AG04449 (cell line): ENCODE results near the gene SLC8A2.

ENCODE experiments used
- CTCF ChIA-PET: fragments of 350-600 bp; formaldehyde crosslinking; extraction: SDS; loops from one replicate; lab custom pipeline; 2021; ENCODE audit warnings: antibody characterized with exemption; lab: Yijun Ruan, JAX
- POLR2A ChIA-PET: fragments of 400-600, 350-600 bp; formaldehyde crosslinking; extraction: SDS; loops from one replicate; lab custom pipeline; 2020; ENCODE audit warnings: antibody characterized with exemption, inconsistent platforms; lab: Yijun Ruan, JAX
- DNase-seq: peaks from one replicate; pipeline ENCODE4 v3.0.0-alpha.2; 2010; ENCODE audit warnings: low read depth, low spot score
- H3K4me3 ChIP-seq: 2 replicates; pipeline ENCODE4 v1.5.1; 2011; ENCODE audit warnings: low read depth, mild to moderate bottlenecking, control low read depth, low read length
- TF ChIP-seq, protein P1 (sequence below): IDR thresholded peaks from one replicate; pipeline ENCODE4 v1.5.1; 2011; ENCODE audit warnings: mild to moderate bottlenecking, moderate library complexity, low read length, control low read depth, inconsistent platforms; ENCODE audit not compliant: insufficient read depth; ENCODE audit errors: missing control alignments

The SLC8A2 gene

DNA sequence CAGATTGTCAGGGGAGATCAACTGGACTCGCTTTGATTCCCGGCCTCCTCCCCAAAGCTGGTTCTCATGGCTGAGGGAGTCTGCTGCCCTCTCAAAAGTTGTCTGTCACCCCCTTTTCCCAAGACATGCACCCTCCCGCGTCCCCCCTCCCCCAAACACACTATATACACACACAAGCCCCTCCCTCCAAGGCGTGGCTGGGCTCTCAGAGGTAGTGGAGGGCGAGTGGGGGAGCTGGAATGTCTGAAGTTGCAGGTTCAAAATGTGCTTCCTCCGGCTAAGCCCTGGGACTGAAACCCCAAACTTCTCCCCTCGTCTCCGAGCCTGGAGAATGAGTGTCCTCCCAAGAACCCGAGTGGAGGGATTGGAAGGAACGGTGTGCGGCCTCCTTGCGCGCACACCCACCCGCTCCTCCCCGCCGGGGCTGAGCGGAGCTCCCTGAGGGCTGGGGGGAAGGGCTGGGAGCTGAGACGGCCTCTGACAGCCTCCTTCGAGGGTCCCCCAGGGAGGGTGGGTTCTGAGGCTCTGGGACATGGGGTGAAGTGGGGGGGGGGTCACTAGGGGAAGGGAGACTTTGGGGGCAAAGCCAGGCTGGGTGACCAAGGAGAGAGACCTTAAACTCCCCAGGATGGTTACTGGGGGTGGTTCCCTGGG lies 42.4 kb downstream of the SLC8A2 start:
- no peak for DNase-seq
- ChIA-PET CTCF (interaction anchor here (0.8 to 16.6 kb wide), 23 partner anchors 8 to 357 kb away, joined by 3 to 867 read pairs (median 5); partner anchors contain the start of genes DHX34, EHD2 and KPTN), POLR2A (no interaction called here)
- TF ChIP-seq, protein P1, sequence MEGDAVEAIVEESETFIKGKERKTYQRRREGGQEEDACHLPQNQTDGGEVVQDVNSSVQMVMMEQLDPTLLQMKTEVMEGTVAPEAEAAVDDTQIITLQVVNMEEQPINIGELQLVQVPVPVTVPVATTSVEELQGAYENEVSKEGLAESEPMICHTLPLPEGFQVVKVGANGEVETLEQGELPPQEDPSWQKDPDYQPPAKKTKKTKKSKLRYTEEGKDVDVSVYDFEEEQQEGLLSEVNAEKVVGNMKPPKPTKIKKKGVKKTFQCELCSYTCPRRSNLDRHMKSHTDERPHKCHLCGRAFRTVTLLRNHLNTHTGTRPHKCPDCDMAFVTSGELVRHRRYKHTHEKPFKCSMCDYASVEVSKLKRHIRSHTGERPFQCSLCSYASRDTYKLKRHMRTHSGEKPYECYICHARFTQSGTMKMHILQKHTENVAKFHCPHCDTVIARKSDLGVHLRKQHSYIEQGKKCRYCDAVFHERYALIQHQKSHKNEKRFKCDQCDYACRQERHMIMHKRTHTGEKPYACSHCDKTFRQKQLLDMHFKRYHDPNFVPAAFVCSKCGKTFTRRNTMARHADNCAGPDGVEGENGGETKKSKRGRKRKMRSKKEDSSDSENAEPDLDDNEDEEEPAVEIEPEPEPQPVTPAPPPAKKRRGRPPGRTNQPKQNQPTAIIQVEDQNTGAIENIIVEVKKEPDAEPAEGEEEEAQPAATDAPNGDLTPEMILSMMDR = no peak
- no peak overlapping the region for H3K4me3 ChIP-seq

DNA sequence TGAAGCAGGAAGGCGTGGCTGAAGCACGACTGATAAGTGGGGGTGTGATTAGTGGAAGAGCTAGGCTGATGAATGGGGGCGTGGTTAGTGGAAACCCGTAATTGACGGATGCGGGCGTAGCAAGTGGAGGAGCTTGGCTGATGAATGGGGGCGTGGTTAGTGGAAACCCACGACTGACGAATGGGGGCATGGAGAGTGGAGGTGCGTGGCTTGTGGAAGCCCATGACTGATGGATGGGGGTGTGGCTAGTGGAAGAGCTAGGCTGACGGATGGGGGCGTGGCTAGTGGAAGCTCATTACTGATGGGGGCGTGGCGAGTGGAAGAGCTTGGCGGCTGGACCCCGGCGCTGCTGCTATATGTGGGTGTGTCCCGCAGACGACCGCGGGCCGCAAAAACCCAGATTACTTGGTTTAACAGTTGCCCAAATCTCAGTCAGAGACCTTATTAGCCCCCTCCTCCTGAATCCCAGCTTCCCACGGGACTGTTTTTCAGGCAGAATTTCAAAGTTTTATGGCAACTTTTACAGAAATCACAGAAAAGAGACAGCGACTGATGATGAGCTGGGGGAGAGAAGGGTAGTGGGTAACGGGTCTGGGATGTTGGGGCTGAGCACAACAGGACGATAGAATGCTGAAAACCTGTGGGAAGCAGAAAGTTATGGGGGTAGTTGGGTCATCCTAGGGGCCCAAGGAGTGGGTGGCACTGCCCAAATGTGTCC lies 43.4 kb downstream of the SLC8A2 start:
- CTCF ChIA-PET = interaction anchor here (0.7 to 16.6 kb wide), 38 partner anchors 9 to 415 kb away, joined by 3 to 867 read pairs (median 4); partner anchors contain the start of genes DHX34, EHD2, INAFM1 and KPTN

DNA sequence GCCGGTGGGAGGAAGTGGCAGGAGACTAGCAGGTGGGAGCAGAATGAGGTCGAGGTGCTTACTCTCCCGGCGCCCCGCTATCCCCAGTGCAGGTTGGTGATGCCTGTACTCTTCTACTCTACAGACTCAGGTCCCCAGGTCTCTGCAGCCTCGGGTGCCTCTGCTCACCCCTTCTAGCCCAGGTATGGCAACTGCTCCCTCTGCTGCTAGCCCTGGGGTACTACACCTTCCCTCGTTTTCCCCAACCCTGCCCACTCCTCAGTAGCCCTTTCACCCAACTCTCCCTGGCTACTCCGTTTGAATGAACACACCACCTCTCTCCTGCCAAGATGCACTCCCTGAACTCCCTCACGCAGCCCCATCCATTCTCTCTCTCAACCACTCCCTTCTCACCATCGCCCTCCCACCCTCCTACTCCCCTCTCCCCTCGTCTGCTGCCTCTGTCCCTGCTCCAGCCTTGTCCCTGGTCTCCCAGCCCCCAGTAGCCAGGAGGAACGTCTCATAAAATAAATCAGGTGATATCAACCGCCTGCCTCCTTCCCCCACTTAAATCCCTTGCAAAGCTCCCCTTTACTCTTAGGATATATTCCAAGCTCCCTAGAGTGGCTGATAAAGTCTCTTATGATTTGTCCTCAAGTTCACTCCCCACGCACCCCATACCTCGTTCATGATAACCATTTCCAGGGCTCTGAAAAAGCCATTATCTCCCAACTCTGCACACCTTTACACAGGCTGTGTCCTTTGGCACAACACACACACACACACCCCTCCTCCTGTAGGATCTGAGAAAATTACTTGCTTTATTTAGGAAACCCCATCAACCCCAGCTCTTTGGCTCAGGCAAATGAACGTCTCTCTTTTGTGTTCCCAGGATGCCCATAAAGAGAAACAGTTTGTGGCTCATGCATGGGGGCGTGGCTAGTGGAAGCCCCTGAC lies 44.2 kb downstream of the SLC8A2 start:
- no peak for DNase-seq
- TF ChIP-seq, protein P1 = peak; percentile 87
- ChIA-PET POLR2A (interaction anchor here (1.0 to 1.1 kb wide), 2 partner anchors 292 to 324 kb away, joined by 3 read pairs; no protein-coding TSS in a partner anchor), CTCF (interaction anchor here (0.7 to 16.6 kb wide), 34 partner anchors 8 to 414 kb away, joined by 3 to 867 read pairs (median 4); partner anchors contain the start of genes DHX34, EHD2, INAFM1 and KPTN)
- H3K4me3 ChIP-seq = peak overlapping the region; percentile 51

More for the DNA sequence above, 43.4 kb downstream of the SLC8A2 start:
- peak; percentile 75 for DNase-seq
- H3K4me3 ChIP-seq = peak overlapping the region; percentile 51
- TF ChIP-seq, protein P1 = no peak
- POLR2A ChIA-PET = interaction anchor here (1.0 to 1.1 kb wide), 2 partner anchors 291 to 323 kb away, joined by 3 read pairs; no protein-coding TSS in a partner anchor

DNA sequence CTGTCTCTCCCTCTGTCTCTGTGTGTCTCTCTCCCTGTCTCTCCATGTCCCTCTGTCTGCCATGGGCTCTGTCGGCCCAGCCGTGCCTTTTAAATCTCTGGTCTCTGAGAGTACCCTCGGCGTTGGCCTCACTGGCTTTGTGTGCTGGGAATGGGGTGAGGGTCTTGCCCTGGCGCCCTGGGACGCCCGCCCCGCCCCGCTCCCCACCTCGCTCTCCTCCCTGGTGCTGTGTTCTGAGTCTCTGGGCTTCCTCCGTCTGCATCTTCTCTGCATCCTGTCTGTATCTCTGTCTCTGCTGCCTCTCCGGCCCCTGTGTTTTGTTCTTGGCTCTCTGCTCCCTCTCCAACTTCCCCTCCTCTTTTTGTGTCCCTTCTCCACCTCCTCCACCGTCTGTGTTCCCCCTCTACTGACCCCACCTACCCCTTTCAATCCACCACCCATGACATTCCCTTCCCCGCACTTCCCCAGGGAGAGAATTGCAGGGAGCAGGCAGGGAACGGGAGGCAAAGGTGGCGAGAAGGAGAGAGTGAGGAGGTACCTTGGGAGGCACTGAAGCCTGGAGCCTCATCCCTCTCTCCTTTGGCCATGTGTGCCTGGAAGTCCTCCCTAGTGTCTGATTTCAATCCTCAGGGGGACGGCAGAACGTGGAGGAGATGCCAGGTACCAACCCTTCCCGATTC lies 48.4 kb downstream of the SLC8A2 start:
- H3K4me3 ChIP-seq = no peak overlapping the region
- CTCF ChIA-PET = no interaction called here
- DNase-seq = no peak
- POLR2A ChIA-PET = no interaction called here
- TF ChIP-seq, protein P1 = no peak

DNA sequence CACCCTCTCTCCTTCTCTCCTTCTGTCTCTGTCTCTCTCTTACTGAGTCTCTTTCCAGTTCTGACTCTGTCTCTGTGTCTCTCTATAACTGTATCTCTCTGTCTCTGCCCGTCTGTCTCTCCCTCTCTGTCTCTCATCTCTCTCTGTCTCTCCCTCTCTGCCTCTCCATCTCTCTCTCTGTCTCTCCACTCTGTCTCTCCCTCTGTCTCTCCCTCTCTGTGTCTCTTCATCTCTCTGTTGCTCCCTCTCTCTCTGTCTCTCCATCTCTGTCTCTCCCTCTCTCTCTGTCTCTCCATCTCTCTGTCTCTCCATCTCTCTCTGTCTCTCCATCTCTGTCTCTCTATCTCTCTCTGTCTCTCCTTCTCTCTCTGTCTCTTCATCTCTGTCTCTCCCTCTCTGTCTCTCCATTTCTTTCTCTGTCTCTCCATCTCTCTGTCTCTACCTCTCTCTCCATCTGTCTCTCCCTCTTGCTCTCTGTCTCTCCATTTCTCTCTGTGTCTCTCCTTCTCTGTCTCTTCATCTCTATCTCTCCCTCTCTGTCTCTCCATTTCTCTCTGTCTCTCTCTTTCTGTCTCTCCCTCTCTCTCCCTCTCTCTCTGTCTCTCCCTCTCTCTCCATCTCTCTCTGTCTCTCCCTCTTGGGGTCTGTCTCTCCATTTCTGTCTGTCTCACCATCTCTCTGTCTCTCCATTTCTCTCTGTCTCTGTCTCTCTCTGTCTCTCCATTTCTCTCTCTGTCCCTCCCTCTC lies 49.1 kb downstream of the SLC8A2 start:
- POLR2A ChIA-PET = no interaction called here
- DNase-seq = no peak
- TF ChIP-seq, protein P1 = no peak
- H3K4me3 ChIP-seq = no peak overlapping the region
- CTCF ChIA-PET = no interaction called here
